Upper lobe of left lung (tissue), 4 donors: ENCODE data around the gene C4orf36.

ENCODE experiments used
- EP300 ChIP-seq, 4 donors: sonication (generic); formaldehyde crosslinking; IDR thresholded peaks; one replicate each; pipeline ENCODE4 v1.5.1; 2017; ENCODE audit warnings: antibody characterized with exemption in 4 of 4, control low read depth in 2 of 4
- POLR2A ChIP-seq, 4 donors: fragments of 450-650 bp; IDR thresholded peaks; one replicate each; pipeline ENCODE4 v1.5.1; 2016 to 2017; ENCODE audit warnings: antibody characterized with exemption in 4 of 4, mild to moderate bottlenecking in 2 of 4
- POLR2AphosphoS5 ChIP-seq, 2 donors: sonication (generic); formaldehyde crosslinking; IDR thresholded peaks; one replicate each; pipeline ENCODE4 v1.5.1; 2017; ENCODE audit warnings: antibody characterized with exemption in 2 of 2
- TF ChIP-seq, protein P1 (sequence below), 6 experiments: fragments of 450-650 bp in 4 of 6; fragments of 200-600 bp in 2 of 6; sonication (generic) in 2 of 6; IDR thresholded peaks; one replicate each; pipeline ENCODE4 v1.5.1; 2016 to 2019; ENCODE audit warnings: antibody characterized with exemption in 6 of 6

DNA sequence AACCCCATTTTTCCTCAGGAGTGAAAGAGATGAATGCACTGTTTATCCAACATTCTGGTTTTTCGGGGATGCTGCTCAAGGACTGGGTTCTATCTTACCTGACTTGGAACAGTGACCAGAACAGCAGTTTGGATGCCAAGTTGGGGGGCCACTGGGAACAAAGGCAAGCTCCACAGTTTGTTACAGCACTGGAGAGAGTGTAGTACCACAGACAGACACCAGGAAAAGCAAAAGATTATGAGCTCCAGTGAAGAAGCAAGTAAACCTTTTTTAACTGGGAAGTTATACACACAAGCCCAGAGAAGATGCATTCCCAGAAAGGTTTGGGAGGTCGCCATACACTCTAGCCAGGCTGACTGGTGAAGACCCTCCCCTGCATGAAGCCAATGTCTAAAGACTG, 13.6 kb downstream of the C4orf36 start:
- TF ChIP-seq POLR2A (IDR thresholded peaks at IDR 0.05) (no peak), EP300 (IDR thresholded peaks at IDR 0.05) (no peak), POLR2AphosphoS5 (IDR thresholded peaks at IDR 0.05) (no peak)
- TF ChIP-seq, protein P1, sequence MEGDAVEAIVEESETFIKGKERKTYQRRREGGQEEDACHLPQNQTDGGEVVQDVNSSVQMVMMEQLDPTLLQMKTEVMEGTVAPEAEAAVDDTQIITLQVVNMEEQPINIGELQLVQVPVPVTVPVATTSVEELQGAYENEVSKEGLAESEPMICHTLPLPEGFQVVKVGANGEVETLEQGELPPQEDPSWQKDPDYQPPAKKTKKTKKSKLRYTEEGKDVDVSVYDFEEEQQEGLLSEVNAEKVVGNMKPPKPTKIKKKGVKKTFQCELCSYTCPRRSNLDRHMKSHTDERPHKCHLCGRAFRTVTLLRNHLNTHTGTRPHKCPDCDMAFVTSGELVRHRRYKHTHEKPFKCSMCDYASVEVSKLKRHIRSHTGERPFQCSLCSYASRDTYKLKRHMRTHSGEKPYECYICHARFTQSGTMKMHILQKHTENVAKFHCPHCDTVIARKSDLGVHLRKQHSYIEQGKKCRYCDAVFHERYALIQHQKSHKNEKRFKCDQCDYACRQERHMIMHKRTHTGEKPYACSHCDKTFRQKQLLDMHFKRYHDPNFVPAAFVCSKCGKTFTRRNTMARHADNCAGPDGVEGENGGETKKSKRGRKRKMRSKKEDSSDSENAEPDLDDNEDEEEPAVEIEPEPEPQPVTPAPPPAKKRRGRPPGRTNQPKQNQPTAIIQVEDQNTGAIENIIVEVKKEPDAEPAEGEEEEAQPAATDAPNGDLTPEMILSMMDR (IDR thresholded peaks at IDR 0.05): no peak
